ENCODE data around the gene BEX3. TPM values are rescaled to one million over a fixed set of nuclear protein-coding genes. Genes with fewer than 3 reads are reported as not detected.
"Not testable (repeated sequence)": the region's sequence is repeated elsewhere in the genome, so short reads cannot be mapped to it uniquely, and the experiment has no call there.

Gene BEX3
- total RNA-seq: 80.2 TPM
- long read RNA-seq, transcript BEX3-201 (3 exons, 921 nt): major isoform, 36 of 48 reads
- long read RNA-seq, transcript BEX3-204 (3 exons, 913 nt): minor isoform, 8 of 48 reads
- long read RNA-seq, partial matches to known transcripts: 2 of 48 reads
- long read RNA-seq, other reads (novel, unspliced or antisense): 1 of 48 reads

GRCh38 chrX:103376118-103376978, at the start of gene BEX3:
BEX3 (plus strand) TSS chrX:103376538; CDS start chrX:103377522, 984 bp downstream.
- intact Hi-C loops (cut with DNase I): loop anchor here (2.0 kb wide), 1 partner anchor 20 kb away; the partner anchor contains the start of gene TCEAL9
- DNase-seq (ENCODE audit: low spot score): no peak

- no peak for DNase-seq (ENCODE audit: low spot score)
- intact Hi-C loops (cut with DNase I): no loop called here
Observed at GRCh38 chrX:103329991-103330390, 46.3 kb upstream of the BEX3 start, which contains the start of gene TCEAL7. TCEAL7 (plus strand) TSS chrX:103330239; CDS start chrX:103331404, 1,165 bp downstream.

GRCh38 chrX:103330681-103331288, 45.6 kb upstream of the BEX3 start:
- intact Hi-C loops (cut with DNase I): no loop called here

GRCh38 chrX:103338663-103339062, 37.7 kb upstream of the BEX3 start:
- no peak for DNase-seq (ENCODE audit: low spot score)
- intact Hi-C loops (cut with DNase I): no loop called here

More at GRCh38 chrX:103330681-103331288, 45.6 kb upstream of the BEX3 start:
- no peak for DNase-seq (ENCODE audit: low spot score)

GRCh38 chrX:103343105-103343504, 33.2 kb upstream of the BEX3 start:
- intact Hi-C loops (cut with DNase I): loop anchor here (2.0 kb wide), 1 partner anchor 122 kb away; no protein-coding TSS in a partner anchor
- DNase-seq (ENCODE audit: low spot score): no peak

- intact Hi-C loops (cut with DNase I): loop anchor here (5.0 kb wide), 1 partner anchor 132 kb away; no protein-coding TSS in a partner anchor
Observed at GRCh38 chrX:103344606-103345005, 31.7 kb upstream of the BEX3 start.

GRCh38 chrX:103347682-103348397, 28.5 kb upstream of the BEX3 start:
- intact Hi-C loops (cut with DNase I): loop anchor here (5.0 kb wide), 1 partner anchor 136 kb away; no protein-coding TSS in a partner anchor
- DNase-seq (ENCODE audit: low spot score): no peak

More at GRCh38 chrX:103344606-103345005, 31.7 kb upstream of the BEX3 start:
- no peak for DNase-seq (ENCODE audit: low spot score)

- intact Hi-C loops (cut with DNase I): loop anchor here (2.0 to 5.0 kb wide), 2 partner anchors 21 to 106 kb away; partner anchors contain the start of gene BEX3
- DNase-seq (ENCODE audit: low spot score): no peak
Observed at GRCh38 chrX:103356130-103356798, 20.1 kb upstream of the BEX3 start, which contains the start of gene TCEAL9. TCEAL9 (plus strand) TSS chrX:103356506; CDS start chrX:103357685, 1,179 bp downstream.

GRCh38 chrX:103356858-103357257, 19.5 kb upstream of the BEX3 start:
- no peak for DNase-seq (ENCODE audit: low spot score)
- intact Hi-C loops (cut with DNase I): loop anchor here (2.0 to 5.0 kb wide), 2 partner anchors 20 to 105 kb away; partner anchors contain the start of gene BEX3

GRCh38 chrX:103357871-103358270, 18.5 kb upstream of the BEX3 start:
- intact Hi-C loops (cut with DNase I): loop anchor here (2.0 to 5.0 kb wide), 2 partner anchors 19 to 104 kb away; partner anchors contain the start of gene BEX3
- DNase-seq (ENCODE audit: low spot score): no peak

- DNase-seq (ENCODE audit: low spot score): not testable (repeated sequence)
- intact Hi-C loops (cut with DNase I): loop anchor here (5.0 kb wide), 1 partner anchor 103 kb away; no protein-coding TSS in a partner anchor
Observed at GRCh38 chrX:103359605-103360004, 16.7 kb upstream of the BEX3 start.

GRCh38 chrX:103360092-103360491, 16.2 kb upstream of the BEX3 start:
- intact Hi-C loops (cut with DNase I): no loop called here

GRCh38 chrX:103360916-103361315, 15.4 kb upstream of the BEX3 start:
- DNase-seq (ENCODE audit: low spot score): no peak
- intact Hi-C loops (cut with DNase I): no loop called here

More at GRCh38 chrX:103360092-103360491, 16.2 kb upstream of the BEX3 start:
- DNase-seq (ENCODE audit: low spot score): no peak

GRCh38 chrX:103361798-103362197, 14.5 kb upstream of the BEX3 start:
- intact Hi-C loops (cut with DNase I): no loop called here
- no peak for DNase-seq (ENCODE audit: low spot score)

- intact Hi-C loops (cut with DNase I): no loop called here
- DNase-seq (ENCODE audit: low spot score): no peak
Observed at GRCh38 chrX:103362474-103362873, 13.9 kb upstream of the BEX3 start.

GRCh38 chrX:103363046-103363445, 13.3 kb upstream of the BEX3 start:
- DNase-seq (ENCODE audit: low spot score): no peak
- intact Hi-C loops (cut with DNase I): no loop called here

- DNase-seq (ENCODE audit: low spot score): no peak
- intact Hi-C loops (cut with DNase I): no loop called here
Observed at GRCh38 chrX:103367502-103367901, 8.8 kb upstream of the BEX3 start.

- DNase-seq (ENCODE audit: low spot score): no peak
- intact Hi-C loops (cut with DNase I): no loop called here
Observed at GRCh38 chrX:103369479-103369878, 6.9 kb upstream of the BEX3 start.

Measured in cardiac septum (tissue), 1 donor.